Rectal smooth muscle tissue (tissue), 1 donor: Measurements from ENCODE around the gene SH3RF2.

Experiments
- H3K27ac ChIP-seq: one replicate; pipeline ENCODE4 v1.7.0; 2013; ENCODE audit warnings: low read depth, low read length, inconsistent platforms
- H3K27me3 ChIP-seq: one replicate; pipeline ENCODE4 v1.7.0; 2013; ENCODE audit warnings: low read length; ENCODE audit not compliant: control insufficient read depth, insufficient read depth
- H3K36me3 ChIP-seq: one replicate; pipeline ENCODE4 v1.7.0; 2013; ENCODE audit warnings: low read length; ENCODE audit not compliant: control insufficient read depth, insufficient read depth
- H3K4me1 ChIP-seq: one replicate; pipeline ENCODE4 v1.7.0; 2013; ENCODE audit warnings: low read length; ENCODE audit not compliant: control insufficient read depth, insufficient read depth
- H3K4me3 ChIP-seq: one replicate; pipeline ENCODE4 v1.7.0; 2013; ENCODE audit warnings: low read length
- H3K9ac ChIP-seq: one replicate; pipeline ENCODE4 v1.7.0; 2013; ENCODE audit warnings: low read length

SH3RF2 gene

GRCh38 chr5:145923405-145923804, 13.0 kb upstream of the SH3RF2 start:
- H3K4me3 ChIP-seq = no peak overlapping the region

GRCh38 chr5:145924849-145925248, 11.5 kb upstream of the SH3RF2 start:
- Histone ChIP-seq H3K4me3 (no peak overlapping the region), H3K4me1 (no peaks in the 10 kb centered on the region), H3K27me3 (no peaks in the 10 kb centered on the region), H3K36me3 (no peaks in the 10 kb centered on the region), H3K9ac (no peak overlapping the region), H3K27ac (no peak overlapping the region)

More at GRCh38 chr5:145923405-145923804, 13.0 kb upstream of the SH3RF2 start:
- Histone ChIP-seq H3K36me3 (no peaks in the 10 kb centered on the region), H3K4me1 (no peaks in the 10 kb centered on the region), H3K27me3 (no peaks in the 10 kb centered on the region), H3K9ac (no peak overlapping the region), H3K27ac (no peak overlapping the region)

DNA sequence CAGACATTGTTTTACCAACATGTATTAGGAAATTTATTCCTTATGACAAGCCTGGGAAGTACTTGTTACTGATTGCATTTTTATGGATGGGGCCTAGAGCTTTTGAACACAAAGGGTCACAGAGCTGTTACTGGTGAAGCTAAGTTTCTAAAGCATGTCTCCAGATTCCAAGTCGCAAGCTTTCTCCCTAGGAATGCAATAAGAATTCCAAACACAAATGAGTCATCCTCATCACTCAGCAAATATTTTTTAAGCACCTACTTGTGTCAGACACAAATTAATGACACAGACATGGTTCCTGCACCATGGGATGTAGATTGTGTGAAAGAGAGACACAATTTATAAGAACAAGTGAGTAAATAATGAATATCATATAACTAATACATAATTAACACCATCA, 11.0 kb upstream of the SH3RF2 start:
- H3K36me3 ChIP-seq = no peaks in the 10 kb centered on the region
- no peaks in the 10 kb centered on the region for H3K4me1 ChIP-seq
- no peak overlapping the region for H3K27ac ChIP-seq
- H3K4me3 ChIP-seq = no peak overlapping the region
- H3K9ac ChIP-seq = no peak overlapping the region
- no peaks in the 10 kb centered on the region for H3K27me3 ChIP-seq

DNA sequence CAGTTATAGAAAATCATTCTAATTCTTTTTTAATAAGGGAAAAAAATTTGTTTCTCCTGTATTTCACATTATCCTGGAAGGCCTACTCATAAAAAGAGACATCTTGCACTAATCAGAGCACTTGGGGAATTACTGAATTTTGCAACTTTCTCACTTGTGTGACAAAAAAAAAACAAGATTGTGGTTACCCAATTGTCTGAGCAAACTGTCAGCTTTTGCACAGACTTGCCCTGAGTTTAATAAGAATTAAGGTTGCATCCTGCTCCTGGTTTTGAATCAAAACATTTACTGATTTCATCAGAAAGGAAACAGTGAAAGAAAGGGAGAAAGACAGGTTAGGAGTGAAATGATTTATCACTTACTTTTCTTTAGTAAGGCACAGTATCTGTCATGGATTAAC, 10.6 kb upstream of the SH3RF2 start:
- H3K4me1 ChIP-seq = no peaks in the 10 kb centered on the region
- no peaks in the 10 kb centered on the region for H3K27me3 ChIP-seq
- H3K36me3 ChIP-seq = no peaks in the 10 kb centered on the region
- H3K9ac ChIP-seq = no peak overlapping the region
- H3K4me3 ChIP-seq = no peak overlapping the region
- no peak overlapping the region for H3K27ac ChIP-seq

- H3K9ac ChIP-seq = no peak overlapping the region
- no peaks in the 10 kb centered on the region for H3K27me3 ChIP-seq
- H3K4me3 ChIP-seq = no peak overlapping the region
- no peaks in the 10 kb centered on the region for H3K4me1 ChIP-seq
- no peaks in the 10 kb centered on the region for H3K36me3 ChIP-seq
- H3K27ac ChIP-seq = no peak overlapping the region
These were observed 4.7 kb upstream of the SH3RF2 start for GRCh38 chr5:145931718-145932117.

DNA sequence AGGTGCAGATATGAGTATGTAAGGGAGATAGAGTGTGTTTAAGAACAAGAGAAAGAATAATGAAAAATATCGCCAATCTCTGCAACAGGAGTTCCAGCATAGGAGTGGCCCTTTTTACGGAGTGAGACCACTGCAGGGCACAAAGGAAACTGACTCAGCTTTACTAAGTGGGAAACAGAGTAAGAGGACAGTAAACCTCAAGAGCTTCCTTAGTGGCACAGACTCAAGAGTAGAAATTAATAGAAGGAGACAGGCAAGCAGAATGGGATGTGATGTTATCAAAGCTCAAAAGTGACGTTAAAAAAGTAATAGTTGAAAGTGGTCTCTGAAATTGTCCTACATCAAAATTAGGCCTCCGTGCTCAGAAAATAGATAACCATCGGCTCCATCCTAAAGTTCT, 2.1 kb upstream of the SH3RF2 start:
- Histone ChIP-seq H3K27ac (no peak overlapping the region), H3K4me1 (no peaks in the 10 kb centered on the region), H3K27me3 (no peaks in the 10 kb centered on the region), H3K9ac (no peak overlapping the region), H3K4me3 (no peak overlapping the region), H3K36me3 (no peaks in the 10 kb centered on the region)

DNA sequence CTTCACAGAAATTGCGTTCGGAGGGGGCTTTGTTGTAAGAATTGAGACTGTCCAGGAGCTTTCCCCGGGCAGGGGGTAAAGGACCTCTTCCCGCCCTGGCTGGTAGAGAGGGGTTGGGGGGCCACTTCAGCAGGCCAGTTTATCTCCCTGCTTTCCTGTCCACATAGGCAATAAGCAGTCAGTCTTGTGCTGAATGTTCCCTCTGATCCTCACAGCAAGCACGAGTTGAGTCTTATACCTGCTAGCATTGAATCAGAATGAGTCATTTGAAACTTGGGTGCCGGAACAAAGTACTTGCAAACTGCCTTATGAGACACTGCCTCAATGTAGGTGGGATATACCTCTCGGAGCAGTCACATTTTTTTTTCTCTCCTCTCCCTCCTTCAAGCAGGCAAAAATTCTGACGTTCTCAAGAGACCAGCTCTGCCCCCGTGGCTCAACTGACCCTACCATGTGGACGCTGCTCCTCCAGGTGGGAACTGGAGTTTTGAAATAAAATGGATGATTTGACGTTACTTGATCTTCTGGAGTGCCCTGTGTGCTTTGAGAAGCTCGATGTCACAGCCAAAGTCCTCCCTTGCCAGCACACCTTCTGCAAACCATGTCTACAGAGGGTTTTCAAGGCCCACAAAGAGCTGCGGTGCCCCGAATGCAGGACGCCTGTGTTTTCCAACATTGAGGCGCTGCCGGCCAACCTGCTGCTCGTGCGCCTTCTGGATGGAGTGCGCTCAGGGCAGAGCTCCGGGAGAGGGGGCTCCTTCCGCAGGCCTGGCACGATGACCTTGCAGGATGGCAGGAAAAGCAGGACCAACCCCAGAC, 1.3 kb downstream of the SH3RF2 start:
- Histone ChIP-seq H3K4me1 (no peaks in the 10 kb centered on the region), H3K27me3 (no peaks in the 10 kb centered on the region), H3K27ac (no peak overlapping the region), H3K36me3 (no peaks in the 10 kb centered on the region), H3K4me3 (peak overlapping the region; percentile 56), H3K9ac (no peak overlapping the region)

- H3K27ac ChIP-seq = no peak overlapping the region
- H3K27me3 ChIP-seq = no peaks in the 10 kb centered on the region
- no peaks in the 10 kb centered on the region for H3K36me3 ChIP-seq
- peak overlapping the region; percentile 56 for H3K4me3 ChIP-seq
- no peaks in the 10 kb centered on the region for H3K4me1 ChIP-seq
- H3K9ac ChIP-seq = no peak overlapping the region
These were observed 2.6 kb downstream of the SH3RF2 start for GRCh38 chr5:145938776-145939539.

DNA sequence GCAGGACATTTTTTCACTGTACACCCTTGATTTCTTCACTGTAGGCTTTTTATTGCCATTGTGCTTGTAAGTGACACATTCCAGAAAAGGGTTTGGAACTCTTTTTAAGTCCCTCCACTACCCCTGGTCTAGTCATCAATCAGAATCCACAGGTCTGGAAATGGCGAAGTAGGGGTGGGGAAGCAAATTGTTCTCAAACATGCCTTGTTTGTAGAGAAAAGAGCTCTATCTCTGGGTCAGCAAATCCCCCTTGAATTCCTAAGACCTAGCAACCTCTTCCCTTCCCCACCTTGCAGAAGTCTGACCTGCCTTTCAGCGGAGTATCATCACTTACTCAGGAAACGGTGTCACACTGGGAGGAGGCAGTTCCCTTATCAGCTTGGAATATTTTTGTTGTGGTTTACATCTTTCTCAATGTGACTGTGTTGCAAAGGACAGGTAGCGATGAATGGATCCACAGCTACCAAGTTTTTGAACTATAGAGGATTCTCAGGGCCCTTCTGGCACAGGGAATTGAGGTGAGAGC, 3.2 kb downstream of the SH3RF2 start:
- Histone ChIP-seq H3K27me3 (no peaks in the 10 kb centered on the region), H3K4me3 (no peak overlapping the region), H3K4me1 (no peaks in the 10 kb centered on the region), H3K27ac (no peak overlapping the region), H3K36me3 (no peaks in the 10 kb centered on the region), H3K9ac (no peak overlapping the region)

DNA sequence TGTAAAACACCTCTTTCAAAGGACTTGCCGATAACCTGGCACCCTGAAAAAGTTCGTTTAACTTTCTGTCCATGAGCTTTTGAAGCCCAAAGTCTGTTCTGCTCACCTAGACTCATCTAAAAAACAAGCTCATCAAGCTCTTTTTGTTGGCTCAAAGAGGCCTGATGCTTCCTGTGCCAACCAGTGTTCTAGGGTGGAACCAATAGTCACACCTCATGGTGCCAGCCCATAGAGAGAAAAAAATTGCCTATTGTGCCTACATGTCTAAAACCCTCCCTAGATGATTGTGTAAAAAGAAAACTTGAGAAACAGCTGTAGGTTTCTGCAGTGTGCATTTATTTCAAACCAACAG, 4.7 kb downstream of the SH3RF2 start:
- Histone ChIP-seq H3K4me1 (no peaks in the 10 kb centered on the region), H3K27me3 (no peaks in the 10 kb centered on the region), H3K36me3 (no peaks in the 10 kb centered on the region), H3K27ac (no peak overlapping the region), H3K4me3 (no peak overlapping the region), H3K9ac (no peak overlapping the region)

DNA sequence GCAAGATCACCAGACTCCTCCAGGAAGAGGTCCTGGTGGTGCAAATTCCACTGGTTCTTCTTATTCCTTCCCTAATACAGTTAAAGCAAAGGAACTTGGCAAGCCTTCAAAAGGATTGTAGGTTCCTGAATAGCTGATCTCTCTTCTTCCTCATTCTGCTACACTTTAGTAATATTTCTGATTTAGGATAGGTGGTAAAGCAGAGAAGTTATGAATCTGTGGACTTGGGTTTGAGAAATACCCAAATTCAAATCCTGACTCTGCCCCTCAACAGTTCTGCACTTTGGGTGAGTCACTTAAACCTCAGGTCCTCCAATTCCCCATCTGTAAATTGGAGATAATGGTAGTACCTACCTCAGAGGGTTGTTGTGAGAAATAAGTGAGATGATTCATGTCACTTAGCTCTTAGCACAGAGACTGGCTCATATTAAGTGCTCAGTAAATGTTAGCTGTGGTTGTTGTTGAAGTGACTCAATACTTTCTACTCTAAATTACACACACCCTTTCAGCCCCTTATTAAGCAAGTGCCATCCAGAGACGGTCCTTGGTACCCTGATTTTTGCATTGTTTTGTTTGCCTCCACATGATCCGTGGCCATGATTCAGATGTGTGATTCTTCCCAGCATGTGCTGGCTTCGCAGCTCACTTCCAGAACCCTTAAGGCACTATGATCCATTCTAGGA, 5.2 kb downstream of the SH3RF2 start:
- no peak overlapping the region for H3K4me3 ChIP-seq
- no peak overlapping the region for H3K9ac ChIP-seq
- no peaks in the 10 kb centered on the region for H3K4me1 ChIP-seq
- H3K27me3 ChIP-seq = no peaks in the 10 kb centered on the region
- no peaks in the 10 kb centered on the region for H3K36me3 ChIP-seq
- H3K27ac ChIP-seq = no peak overlapping the region

- Histone ChIP-seq H3K27me3 (no peaks in the 10 kb centered on the region), H3K36me3 (no peaks in the 10 kb centered on the region), H3K4me3 (no peak overlapping the region), H3K9ac (no peak overlapping the region), H3K4me1 (no peaks in the 10 kb centered on the region), H3K27ac (no peak overlapping the region)
These were observed 5.8 kb downstream of the SH3RF2 start for GRCh38 chr5:145942201-145942600.
